ENCODE data around the gene INSRR. TPM values are rescaled to one million over a fixed set of nuclear protein-coding genes. Genes with fewer than 3 reads are reported as not detected.

INSRR gene
- total RNA-seq, 6 experiments from 2014 or later, result not detected

- no peak for TF ChIP-seq CTCF (IDR thresholded peaks at IDR 0.05)
- no peak for DNase-seq
- Mint-ChIP-seq H3K27me3 (ENCODE audit: insufficient read depth) (0 out of 2 replicates have a peak, but pooled peaks cover 3% of the 10 kb centered on the region), H3K9me3 (no peaks in the 10 kb centered on the region), H3K36me3 (ENCODE audit: low read depth) (peaks cover 32% of the 10 kb centered on the region), H3K4me3 (no peak overlapping the region), H3K4me1 (ENCODE audit: low read depth) (peaks cover 42% of the 10 kb centered on the region), H3K27ac (no peak overlapping the region)
Measured at GRCh38 chr1:156795374-156795733, 63.6 kb downstream of the INSRR start.

GRCh38 chr1:156794506-156795373, 64.2 kb downstream of the INSRR start:
- TF ChIP-seq CTCF (IDR thresholded peaks at IDR 0.05), result no peak
- no peaks in the 10 kb centered on the region for H3K9me3 Mint-ChIP-seq
- H3K36me3 Mint-ChIP-seq (ENCODE audit: low read depth), result peaks cover 32% of the 10 kb centered on the region
- peak overlapping the region; percentile 59 for H3K27ac Mint-ChIP-seq
- no peak overlapping the region for H3K4me3 Mint-ChIP-seq
- 0 out of 2 replicates have a peak, but pooled peaks cover 3% of the 10 kb centered on the region for H3K27me3 Mint-ChIP-seq (ENCODE audit: insufficient read depth)
- peak; percentile 39 for DNase-seq
- peaks cover 37% of the 10 kb centered on the region for H3K4me1 Mint-ChIP-seq (ENCODE audit: low read depth)

Other genes starting within 250 kb of the INSRR start
- gene HAPLN2, start 239.7 kb downstream of the INSRR start, total RNA-seq (2021; fragmentation: NEBNext Ultra II Directional; extraction: Animal tissue kit (Norgen Biotek cat#: 25700)), result not detected
- not detected for gene BCAN, start 217.0 kb downstream of the INSRR start, total RNA-seq (2021; fragmentation: NEBNext Ultra II Directional; extraction: Animal tissue kit (Norgen Biotek cat#: 25700))
- 100 to 1,000 TPM; 106 to 126 (median 116) TPM for gene NES, start 181.7 kb downstream of the INSRR start, total RNA-seq (2021; fragmentation: NEBNext Ultra II Directional; extraction: Animal tissue kit (Norgen Biotek cat#: 25700))
- gene CRABP2, start 153.5 kb downstream of the INSRR start, total RNA-seq (2021; fragmentation: NEBNext Ultra II Directional; extraction: Animal tissue kit (Norgen Biotek cat#: 25700)), result 10 to 100 TPM; 55.9 to 70.4 (median 59.2) TPM
- gene METTL25B, start 130.6 kb downstream of the INSRR start, total RNA-seq (2021; fragmentation: NEBNext Ultra II Directional; extraction: Animal tissue kit (Norgen Biotek cat#: 25700)), result 10 to 100 TPM; 11.2 to 16.0 (median 13.9) TPM
- 10 to 100 TPM; 16.2 to 26.9 (median 20.6) TPM for gene ISG20L2, start 130.4 kb downstream of the INSRR start, total RNA-seq (2021; fragmentation: NEBNext Ultra II Directional; extraction: Animal tissue kit (Norgen Biotek cat#: 25700))
- gene MRPL24, start 118.0 kb downstream of the INSRR start, total RNA-seq (2021; fragmentation: NEBNext Ultra II Directional; extraction: Animal tissue kit (Norgen Biotek cat#: 25700)), result 10 to 100 TPM; 82.5 to 93.7 (median 86.8) TPM
- 100 to 1,000 TPM; 229 to 324 (median 315) TPM for gene HDGF, start 107.4 kb downstream of the INSRR start, total RNA-seq (2021; fragmentation: NEBNext Ultra II Directional; extraction: Animal tissue kit (Norgen Biotek cat#: 25700))
- gene PRCC, start 91.6 kb downstream of the INSRR start, total RNA-seq (2021; fragmentation: NEBNext Ultra II Directional; extraction: Animal tissue kit (Norgen Biotek cat#: 25700)), result 10 to 100 TPM; 67.0 to 79.3 (median 71.5) TPM
- gene SH2D2A, start 42.3 kb downstream of the INSRR start, total RNA-seq (2021; fragmentation: NEBNext Ultra II Directional; extraction: Animal tissue kit (Norgen Biotek cat#: 25700)), result under 1 TPM in 2 of 6 experiments, not detected in 4; 0.09 to 0.17 TPM
- gene NTRK1, start 1.7 kb upstream of the INSRR start, total RNA-seq (2021; fragmentation: NEBNext Ultra II Directional; extraction: Animal tissue kit (Norgen Biotek cat#: 25700)), result under 1 TPM in 1 of 6 experiments, not detected in 5; 0.10 TPM
- gene PEAR1, start 34.6 kb upstream of the INSRR start, total RNA-seq (2021; fragmentation: NEBNext Ultra II Directional; extraction: Animal tissue kit (Norgen Biotek cat#: 25700)), result 10 to 100 TPM in 4 of 6 experiments, 1 to 10 TPM in 2; 3.2 to 23.6 (median 20.2) TPM
- gene LRRC71, start 61.5 kb upstream of the INSRR start, total RNA-seq (2021; fragmentation: NEBNext Ultra II Directional; extraction: Animal tissue kit (Norgen Biotek cat#: 25700)), result under 1 TPM in 4 of 6 experiments, not detected in 2; 0.13 to 0.46 (median 0.41) TPM
- gene ARHGEF11, start 186.6 kb upstream of the INSRR start, total RNA-seq (2021; fragmentation: NEBNext Ultra II Directional; extraction: Animal tissue kit (Norgen Biotek cat#: 25700)), result 10 to 100 TPM; 21.3 to 24.8 (median 22.4) TPM
- not detected for gene ETV3L, start 240.7 kb upstream of the INSRR start, total RNA-seq (2021; fragmentation: NEBNext Ultra II Directional; extraction: Animal tissue kit (Norgen Biotek cat#: 25700))

Data from HFFc6 (cell line).